ENCODE measurements around the gene TCF15. TPM values are rescaled to one million over a fixed set of nuclear protein-coding genes. Genes with fewer than 3 reads are reported as not detected.
"Not testable (repeated sequence)": the region's sequence is repeated elsewhere in the genome, so short reads cannot be mapped to it uniquely, and the experiment has no call there.

Gene TCF15
- total RNA-seq, 1 donor from 2014 or later, result 0.13 TPM

- Mint-ChIP-seq H3K4me3 (no peak overlapping the region), H3K9me3 (no peaks in the 10 kb centered on the region), H3K36me3 (ENCODE audit: low read depth) (no peaks in the 10 kb centered on the region), H3K27me3 (ENCODE audit: insufficient read depth) (peaks cover 2% of the 10 kb centered on the region), H3K4me1 (ENCODE audit: low read depth) (no peaks in the 10 kb centered on the region), H3K27ac (no peak overlapping the region)
- intact Hi-C loops (cut with micrococcal nuclease), result no loop called here
- no peak for DNase-seq (ENCODE audit: low spot score)
Measured at GRCh38 chr20:598133-598850, 11.8 kb downstream of the TCF15 start.

DNA sequence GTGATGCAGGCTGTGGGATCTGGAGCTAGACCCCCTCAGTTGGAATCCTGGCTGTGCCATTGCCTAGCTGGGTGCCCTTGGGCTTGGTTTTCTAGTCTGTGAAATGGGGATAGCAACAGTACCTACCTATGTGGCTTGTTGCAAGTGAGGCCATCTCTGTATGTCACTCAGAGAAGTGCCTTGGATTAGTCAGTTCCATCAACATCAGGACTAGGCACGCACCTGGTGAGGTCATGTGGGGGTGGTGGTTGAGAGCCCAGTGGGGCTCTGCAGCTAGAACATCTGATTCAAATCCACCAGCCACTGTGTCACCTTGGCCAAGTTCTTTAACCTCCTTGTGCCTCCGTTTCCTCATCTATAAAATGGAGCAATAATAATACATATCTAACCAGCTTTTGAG, 12.5 kb downstream of the TCF15 start:
- no peak overlapping the region for H3K27ac Mint-ChIP-seq
- intact Hi-C loops (cut with micrococcal nuclease), result no loop called here

GRCh38 chr20:595330-596308, 14.5 kb downstream of the TCF15 start:
- peaks cover 9% of the 10 kb centered on the region for H3K27me3 Mint-ChIP-seq (ENCODE audit: insufficient read depth)
- H3K4me3 Mint-ChIP-seq, result no peak overlapping the region
- H3K36me3 Mint-ChIP-seq (ENCODE audit: low read depth), result no peaks in the 10 kb centered on the region
- H3K9me3 Mint-ChIP-seq, result no peaks in the 10 kb centered on the region
- intact Hi-C loops (cut with micrococcal nuclease), result no loop called here
- no peak for DNase-seq (ENCODE audit: low spot score)
- no peaks in the 10 kb centered on the region for H3K4me1 Mint-ChIP-seq (ENCODE audit: low read depth)
- H3K27ac Mint-ChIP-seq, result no peak overlapping the region

More for the DNA sequence above, 12.5 kb downstream of the TCF15 start:
- no peak for DNase-seq (ENCODE audit: low spot score)
- Mint-ChIP-seq H3K9me3 (no peaks in the 10 kb centered on the region), H3K36me3 (ENCODE audit: low read depth) (no peaks in the 10 kb centered on the region), H3K27me3 (ENCODE audit: insufficient read depth) (peaks cover 2% of the 10 kb centered on the region), H3K4me3 (no peak overlapping the region), H3K4me1 (ENCODE audit: low read depth) (no peaks in the 10 kb centered on the region)

DNA sequence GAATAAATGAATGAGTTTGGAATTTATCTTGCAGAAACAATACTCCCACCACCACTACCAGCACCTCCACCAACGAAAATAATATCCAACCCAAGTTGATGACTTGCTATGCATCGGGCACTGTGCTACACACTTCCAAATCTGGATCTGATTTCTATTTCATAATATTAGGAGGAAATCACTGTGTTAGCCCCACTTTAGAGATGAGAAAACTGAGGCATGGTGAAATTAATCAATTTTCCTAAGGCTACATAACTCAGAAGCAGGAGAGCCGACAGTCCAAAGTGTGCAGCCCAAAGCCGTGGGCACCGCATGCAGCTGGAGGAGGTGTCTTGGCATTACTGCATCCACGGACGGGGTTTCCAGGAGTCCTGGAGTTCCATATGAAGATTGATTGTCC, 17.6 kb downstream of the TCF15 start:
- peaks cover 9% of the 10 kb centered on the region for H3K27me3 Mint-ChIP-seq (ENCODE audit: insufficient read depth)
- no peak overlapping the region for H3K27ac Mint-ChIP-seq

GRCh38 chr20:591941-592340, 18.2 kb downstream of the TCF15 start:
- Mint-ChIP-seq H3K4me1 (ENCODE audit: low read depth) (no peaks in the 10 kb centered on the region), H3K27ac (no peak overlapping the region), H3K27me3 (ENCODE audit: insufficient read depth) (peaks cover 10% of the 10 kb centered on the region), H3K9me3 (no peaks in the 10 kb centered on the region), H3K36me3 (ENCODE audit: low read depth) (no peaks in the 10 kb centered on the region), H3K4me3 (no peak overlapping the region)
- no peak for DNase-seq (ENCODE audit: low spot score)
- intact Hi-C loops (cut with micrococcal nuclease), result no loop called here

More for the DNA sequence above, 17.6 kb downstream of the TCF15 start:
- intact Hi-C loops (cut with micrococcal nuclease), result no loop called here
- Mint-ChIP-seq H3K4me3 (no peak overlapping the region), H3K4me1 (ENCODE audit: low read depth) (no peaks in the 10 kb centered on the region), H3K9me3 (no peaks in the 10 kb centered on the region), H3K36me3 (ENCODE audit: low read depth) (no peaks in the 10 kb centered on the region)
- no peak for DNase-seq (ENCODE audit: low spot score)

DNA sequence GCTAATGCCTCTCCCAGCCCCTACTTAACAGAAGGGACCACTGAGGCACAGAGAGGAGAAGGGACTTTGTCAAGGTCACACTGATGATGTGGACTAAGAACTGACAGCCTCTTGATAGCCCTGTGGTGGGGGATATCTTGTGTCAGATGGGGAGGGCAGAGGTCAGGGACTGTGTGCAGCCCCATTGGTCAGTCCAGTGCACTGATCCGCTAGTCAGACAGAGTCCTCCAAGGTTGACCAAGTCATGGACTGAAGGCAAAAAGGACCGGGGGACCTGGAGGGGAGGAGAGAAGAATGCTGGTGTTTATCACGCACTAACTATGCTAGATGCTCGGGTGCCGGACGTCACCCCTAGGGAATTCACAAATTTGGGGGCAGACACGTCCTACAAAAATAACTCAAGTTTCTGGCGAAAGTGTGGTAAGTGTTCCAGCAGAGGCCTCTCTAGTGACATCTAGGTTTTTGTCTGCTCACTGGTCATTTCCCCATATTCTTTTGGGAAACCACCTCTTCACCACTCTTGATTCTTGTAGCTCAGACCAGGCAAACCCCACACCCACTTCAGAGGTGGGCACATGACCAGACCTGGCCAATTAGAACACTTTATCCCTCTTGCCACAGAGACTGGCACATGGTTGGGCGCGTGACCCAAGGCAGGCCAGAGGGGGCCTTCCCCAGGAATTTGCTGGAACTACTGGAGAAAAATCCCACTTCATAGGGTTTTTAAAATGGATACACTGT, 21.0 kb downstream of the TCF15 start:
- no peaks in the 10 kb centered on the region for H3K4me1 Mint-ChIP-seq (ENCODE audit: low read depth)
- H3K4me3 Mint-ChIP-seq, result no peak overlapping the region
- H3K27ac Mint-ChIP-seq, result no peak overlapping the region
- H3K27me3 Mint-ChIP-seq (ENCODE audit: insufficient read depth), result peaks cover 12% of the 10 kb centered on the region
- intact Hi-C loops (cut with micrococcal nuclease), result no loop called here
- H3K9me3 Mint-ChIP-seq, result no peaks in the 10 kb centered on the region
- no peaks in the 10 kb centered on the region for H3K36me3 Mint-ChIP-seq (ENCODE audit: low read depth)
- no peak for DNase-seq (ENCODE audit: low spot score)

DNA sequence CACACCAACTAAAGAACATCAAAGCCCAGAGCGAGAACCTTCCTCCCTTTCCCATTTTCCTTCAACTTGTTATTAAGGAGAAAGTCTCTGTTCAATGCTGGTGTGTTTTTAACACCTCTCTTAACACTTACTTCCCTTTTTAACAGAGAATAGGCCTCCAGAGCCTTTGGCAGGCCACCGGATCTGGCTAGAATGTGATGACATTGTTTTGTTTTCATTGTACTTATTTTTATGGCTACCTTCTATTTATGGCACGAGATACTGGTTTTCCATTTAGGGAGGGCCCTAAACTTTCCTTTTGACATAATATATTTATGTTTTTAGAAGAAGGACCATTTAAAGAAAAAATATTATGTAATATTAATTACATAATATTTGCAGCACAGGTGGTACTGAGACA, 21.6 kb downstream of the TCF15 start:
- H3K9me3 Mint-ChIP-seq, result no peaks in the 10 kb centered on the region
- H3K4me1 Mint-ChIP-seq (ENCODE audit: low read depth), result no peaks in the 10 kb centered on the region
- no peaks in the 10 kb centered on the region for H3K36me3 Mint-ChIP-seq (ENCODE audit: low read depth)
- no peak overlapping the region for H3K4me3 Mint-ChIP-seq
- H3K27me3 Mint-ChIP-seq (ENCODE audit: insufficient read depth), result peaks cover 12% of the 10 kb centered on the region
- no peak for DNase-seq (ENCODE audit: low spot score)
- intact Hi-C loops (cut with micrococcal nuclease), result no loop called here
- H3K27ac Mint-ChIP-seq, result no peak overlapping the region

DNA sequence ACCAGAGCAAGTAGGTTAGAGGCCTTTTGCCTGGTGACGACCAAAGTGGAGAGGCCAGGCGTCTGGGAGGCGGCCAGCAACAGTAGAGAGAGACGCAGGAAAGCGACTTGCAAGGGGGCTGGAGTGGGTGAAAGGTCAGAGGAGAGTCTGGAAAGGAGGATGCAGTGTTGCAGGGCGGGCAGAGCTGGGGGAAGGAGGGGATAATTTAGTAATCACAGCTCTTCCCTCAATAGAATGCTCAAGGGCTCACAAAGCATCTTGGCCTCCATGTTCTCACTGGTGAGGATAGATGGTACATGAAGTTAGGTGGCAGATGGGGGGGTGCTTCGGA, 25.2 kb downstream of the TCF15 start:
- H3K9me3 Mint-ChIP-seq, result no peaks in the 10 kb centered on the region
- no peaks in the 10 kb centered on the region for H3K4me1 Mint-ChIP-seq (ENCODE audit: low read depth)
- DNase-seq (ENCODE audit: low spot score), result no peak
- no peak overlapping the region for H3K4me3 Mint-ChIP-seq
- H3K27me3 Mint-ChIP-seq (ENCODE audit: insufficient read depth), result peaks cover 7% of the 10 kb centered on the region
- no peak overlapping the region for H3K27ac Mint-ChIP-seq
- no peaks in the 10 kb centered on the region for H3K36me3 Mint-ChIP-seq (ENCODE audit: low read depth)
- intact Hi-C loops (cut with micrococcal nuclease), result no loop called here

GRCh38 chr20:584161-584970, 25.7 kb downstream of the TCF15 start:
- no peaks in the 10 kb centered on the region for H3K4me1 Mint-ChIP-seq (ENCODE audit: low read depth)
- H3K27me3 Mint-ChIP-seq (ENCODE audit: insufficient read depth), result peaks cover 7% of the 10 kb centered on the region
- no peaks in the 10 kb centered on the region for H3K9me3 Mint-ChIP-seq
- no peak for DNase-seq (ENCODE audit: low spot score)
- no peak overlapping the region for H3K27ac Mint-ChIP-seq
- no peaks in the 10 kb centered on the region for H3K36me3 Mint-ChIP-seq (ENCODE audit: low read depth)
- intact Hi-C loops (cut with micrococcal nuclease), result no loop called here
- H3K4me3 Mint-ChIP-seq, result no peak overlapping the region

GRCh38 chr20:582204-582603, 27.9 kb downstream of the TCF15 start:
- intact Hi-C loops (cut with micrococcal nuclease), result no loop called here
- no peaks in the 10 kb centered on the region for H3K4me1 Mint-ChIP-seq (ENCODE audit: low read depth)

DNA sequence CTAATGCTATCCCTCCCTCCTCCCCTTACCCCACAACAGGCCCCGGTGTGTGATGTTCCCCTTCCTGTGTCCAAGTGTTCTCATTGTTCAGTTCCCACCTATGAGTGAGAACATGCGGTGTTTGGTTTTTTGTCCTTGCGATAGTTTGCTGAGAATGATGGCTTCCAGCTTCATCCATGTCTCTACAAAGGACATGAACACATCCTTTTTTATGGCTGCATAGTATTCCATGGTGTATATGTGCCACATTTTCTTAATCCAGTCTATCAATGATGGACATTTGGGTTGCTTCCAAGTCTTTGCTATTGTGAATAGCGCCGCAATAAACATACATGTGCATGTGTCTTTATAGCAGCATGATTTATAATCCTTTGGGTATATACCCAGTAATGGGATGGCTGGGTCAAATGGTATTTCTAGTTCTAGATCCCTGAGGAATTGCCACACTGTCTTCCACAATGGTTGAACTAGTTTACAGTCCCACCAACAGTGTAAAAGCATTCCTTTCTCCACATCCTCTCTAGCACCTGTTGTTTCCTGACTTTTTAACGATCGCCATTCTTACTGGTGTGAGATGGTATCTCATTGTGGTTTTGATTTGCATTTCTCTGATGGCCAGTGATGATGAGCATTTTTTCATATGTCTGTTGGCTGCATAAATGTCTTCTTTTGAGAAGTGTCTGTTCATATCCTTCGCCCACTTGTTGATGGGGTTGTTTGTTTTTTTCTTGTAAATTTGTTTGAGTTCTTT, 31.0 kb downstream of the TCF15 start:
- intact Hi-C loops (cut with micrococcal nuclease); H3K9me3 Mint-ChIP-seq; H3K4me1 Mint-ChIP-seq (ENCODE audit: low read depth); H3K36me3 Mint-ChIP-seq (ENCODE audit: low read depth); H3K27me3 Mint-ChIP-seq (ENCODE audit: insufficient read depth); H3K4me3 Mint-ChIP-seq; DNase-seq (ENCODE audit: low spot score); H3K27ac Mint-ChIP-seq: not testable (repeated sequence)

More at GRCh38 chr20:582204-582603, 27.9 kb downstream of the TCF15 start:
- Mint-ChIP-seq H3K27ac (no peak overlapping the region), H3K36me3 (ENCODE audit: low read depth) (no peaks in the 10 kb centered on the region), H3K9me3 (no peaks in the 10 kb centered on the region), H3K27me3 (ENCODE audit: insufficient read depth) (peaks cover 5% of the 10 kb centered on the region), H3K4me3 (no peak overlapping the region)
- no peak for DNase-seq (ENCODE audit: low spot score)

Data from activated T-helper 1 cell treated with anti-CD3 and anti-CD28 coated beads, Interleukin-12 subunit alpha, Interleukin-12 subunit beta, Interleukin-2, Interleukin-4 antibody, amounts not matched to agents 30 ng/mL and 10 ng/mL and 1 ng/mL, durations not matched to agents 14 hours and 24 hours and 36 hours (primary cell).